HT-29 (cell line): Measurements from ENCODE around the gene KLHL6. TPM values are rescaled to one million over a fixed set of nuclear protein-coding genes. Genes with fewer than 3 reads are reported as not detected.
"Not testable (repeated sequence)": the region's sequence is repeated elsewhere in the genome, so short reads cannot be mapped to it uniquely, and the experiment has no call there.

ENCODE experiments used
- DNase-seq: peaks from one replicate; pipeline ENCODE4 v3.0.0-alpha.2; 2015; ENCODE audit warnings: low spot score
- small RNA-seq: library from RNA; depleted of rRNA; stranded (forward); fragments of <200 nt; gene quantifications from one replicate; pipeline ENCODE3, GENCODE V24; 2014
- total RNA-seq: library from RNA; depleted of rRNA; stranded (reverse); fragments of >200 nt; shearing (Covaris generic); gene quantifications from 2 replicates; pipeline ENCODE4 v1.2.3, GENCODE V29; 2014; rRNA removed

The KLHL6 gene
- total RNA-seq, 1 experiment from 2014 or later, result not detected

GRCh38 chr3:183448369-183449128, 107.0 kb downstream of the KLHL6 start:
- no peak for DNase-seq

DNA sequence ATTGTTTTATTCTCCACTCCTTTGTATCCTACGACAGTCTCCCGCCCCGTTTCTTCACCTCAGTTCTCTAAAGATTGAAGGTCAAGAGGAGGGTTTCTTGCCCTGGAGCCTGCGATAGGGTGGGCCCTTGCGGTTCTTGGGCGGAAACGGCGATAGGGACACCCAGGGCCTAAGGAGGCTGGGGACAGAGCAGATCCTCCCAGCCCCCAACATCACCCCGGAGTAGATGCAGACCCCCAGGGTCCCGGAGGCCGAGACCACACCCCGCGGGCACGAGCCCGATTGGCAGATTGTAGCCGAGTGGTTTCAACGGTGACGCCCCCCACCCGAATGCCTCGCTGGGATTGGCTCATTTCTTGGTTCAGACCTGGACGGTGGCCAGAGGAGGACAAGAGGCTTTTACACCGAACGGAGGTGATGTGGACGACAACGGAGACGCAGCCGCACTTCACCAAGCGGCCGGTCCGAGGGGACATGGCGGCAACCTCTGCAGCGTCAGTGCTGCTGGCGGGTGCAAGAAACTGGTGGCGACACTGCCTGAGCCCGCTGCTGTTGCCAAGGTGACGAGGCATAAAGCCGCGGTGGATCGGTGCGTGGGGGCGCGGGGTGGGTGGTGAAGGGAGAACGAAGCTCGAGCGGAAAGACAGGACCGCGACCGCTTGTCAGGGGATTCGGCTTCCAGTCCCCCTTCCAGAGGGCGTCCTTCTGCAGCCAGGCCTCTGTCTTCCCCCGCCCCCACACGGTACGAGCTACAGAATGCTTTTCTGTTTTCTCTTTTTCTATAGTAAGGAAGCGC, 108.1 kb downstream of the KLHL6 start:
- DNase-seq, result no peak

DNA sequence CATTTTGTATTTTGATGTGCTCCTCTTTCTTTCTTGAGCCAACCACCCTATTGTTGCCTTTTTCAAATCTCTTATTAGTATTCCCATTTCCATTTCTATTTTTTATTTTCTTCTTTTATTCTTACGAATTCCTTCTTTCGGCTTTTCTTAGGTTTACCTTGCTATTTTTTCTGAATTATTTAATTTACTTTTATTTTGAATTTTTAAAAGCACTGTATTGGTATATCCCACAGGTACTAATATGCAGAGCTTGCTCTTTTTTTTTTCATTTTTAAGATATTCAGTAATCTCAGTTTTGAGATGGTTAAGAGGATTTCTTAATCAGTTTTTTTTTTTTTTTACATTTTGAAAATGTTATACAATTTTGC, 108.7 kb downstream of the KLHL6 start:
- no peak for DNase-seq

DNA sequence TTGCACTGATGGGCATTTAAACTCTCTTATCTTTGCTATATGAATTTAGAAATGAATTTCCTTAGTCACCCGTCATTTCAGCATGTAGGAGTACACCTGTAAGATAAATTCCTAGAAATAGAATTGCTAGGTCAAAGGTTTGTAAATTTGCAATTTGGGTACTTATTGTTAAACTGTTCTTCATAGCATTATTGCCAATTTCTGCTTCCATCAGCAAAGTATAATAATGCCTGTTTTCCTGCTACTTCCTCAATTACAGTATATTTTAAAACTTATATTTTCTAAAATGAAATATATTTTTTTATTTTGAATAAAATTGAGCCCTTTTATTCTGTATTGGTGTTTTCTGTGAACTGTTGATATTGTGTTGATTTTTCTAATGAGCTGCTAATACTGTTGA, 110.8 kb downstream of the KLHL6 start:
- DNase-seq, result no peak

GRCh38 chr3:183443395-183444385, 111.8 kb downstream of the KLHL6 start:
- DNase-seq, result no peak

- no peak for DNase-seq
These were observed 112.5 kb downstream of the KLHL6 start for GRCh38 chr3:183442994-183443393.

DNA sequence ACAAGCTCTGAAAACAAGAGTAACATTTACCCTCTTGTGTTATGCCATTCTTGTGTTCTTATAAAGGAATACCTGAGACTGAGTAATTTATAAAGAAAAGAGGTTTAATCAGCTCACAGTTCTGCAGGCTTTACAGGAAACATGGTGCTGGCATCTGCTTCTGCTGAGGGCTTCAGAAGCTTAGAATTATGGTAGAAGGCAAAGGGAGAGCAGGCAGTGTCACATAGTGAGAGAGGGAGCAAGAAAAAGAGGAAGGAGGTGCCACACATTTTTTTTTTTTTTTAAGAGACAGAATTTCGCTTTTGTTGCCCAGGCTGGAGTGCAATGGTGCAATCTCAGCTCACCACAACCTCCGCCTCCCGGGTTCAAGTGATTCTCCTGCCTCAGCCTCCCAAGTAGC, 115.0 kb downstream of the KLHL6 start:
- DNase-seq, result not testable (repeated sequence)

DNA sequence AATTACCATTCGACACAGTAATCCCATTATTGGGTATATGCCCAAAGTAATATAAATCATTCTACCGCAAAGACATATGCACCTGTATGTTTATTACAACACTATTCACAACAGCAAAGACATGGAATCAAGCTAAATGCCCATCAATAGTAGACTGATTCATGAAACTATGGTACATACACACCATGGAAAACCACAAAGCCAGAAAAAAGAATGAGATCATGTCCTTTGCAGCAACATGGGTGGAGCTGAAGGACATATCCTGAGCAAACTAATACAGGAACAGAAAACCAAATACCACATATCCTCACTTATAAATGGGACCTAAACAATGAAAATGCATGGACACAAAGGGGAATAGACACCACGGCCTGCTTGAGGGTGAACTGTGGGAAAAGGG, 116.0 kb downstream of the KLHL6 start:
- DNase-seq, result no peak

DNA sequence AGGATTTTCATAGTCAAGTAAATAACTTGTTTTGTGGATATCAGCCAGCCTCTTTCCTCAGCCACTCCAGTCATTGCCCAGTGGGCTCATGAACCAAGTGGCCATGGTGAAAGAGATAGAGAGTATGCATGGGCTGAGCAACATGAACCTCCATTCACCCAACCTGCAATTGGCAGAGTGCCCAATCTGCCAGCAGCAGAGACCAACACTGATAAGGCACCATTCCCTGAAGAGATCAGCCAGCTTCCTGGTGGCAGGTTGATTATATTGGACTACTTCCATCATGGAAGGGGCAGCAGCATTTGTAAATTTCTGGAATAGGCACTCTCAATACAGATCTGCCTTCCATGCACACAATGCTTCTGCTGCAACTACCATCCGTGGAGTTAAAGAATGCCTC, 116.8 kb downstream of the KLHL6 start:
- no peak for DNase-seq

- DNase-seq, result no peak
These were observed 117.6 kb downstream of the KLHL6 start for GRCh38 chr3:183437666-183438564.

Small RNAs within 50 kb of the gene (small RNA-seq; reads per million reads assigned to genes)
- gene RF00092 (not detected), gene RF00394 (not detected), gene RF01241 (not detected), gene SNORA63D (not detected)

Other genes with a start within 250 kb of the KLHL6 start
- 0.05 TPM in 1 of 2 replicates, not detected in the other for gene MCF2L2, start 127.1 kb downstream of the KLHL6 start, total RNA-seq
- gene KLHL24, start 79.9 kb upstream of the KLHL6 start, total RNA-seq, result 10.6 and 18.7 TPM in 2 replicates
- gene YEATS2, start 142.1 kb upstream of the KLHL6 start, total RNA-seq, result 16.1 and 17.1 TPM in 2 replicates